ENCODE data around the gene NPAS3.

The NPAS3 gene

DNA sequence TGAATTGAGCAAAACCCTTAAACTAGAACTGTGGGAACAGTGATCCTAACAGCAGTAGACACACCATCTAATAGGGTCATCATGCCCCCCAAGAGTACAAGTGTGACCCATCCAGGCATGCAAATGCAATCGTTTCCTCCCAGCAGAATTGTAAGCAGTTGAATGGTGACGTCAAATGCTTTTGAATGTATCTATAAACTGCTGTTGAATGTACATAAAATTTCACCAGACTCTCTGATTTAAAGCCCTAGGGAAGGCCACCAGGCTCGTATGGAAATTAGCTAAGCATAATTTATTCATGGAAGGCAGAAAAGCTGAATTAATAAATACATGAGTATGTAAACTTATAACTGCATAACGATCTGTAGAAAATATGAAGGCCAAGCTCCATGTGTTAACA lies 529.3 kb downstream of the NPAS3 start:
- TF ChIP-seq, protein P1, sequence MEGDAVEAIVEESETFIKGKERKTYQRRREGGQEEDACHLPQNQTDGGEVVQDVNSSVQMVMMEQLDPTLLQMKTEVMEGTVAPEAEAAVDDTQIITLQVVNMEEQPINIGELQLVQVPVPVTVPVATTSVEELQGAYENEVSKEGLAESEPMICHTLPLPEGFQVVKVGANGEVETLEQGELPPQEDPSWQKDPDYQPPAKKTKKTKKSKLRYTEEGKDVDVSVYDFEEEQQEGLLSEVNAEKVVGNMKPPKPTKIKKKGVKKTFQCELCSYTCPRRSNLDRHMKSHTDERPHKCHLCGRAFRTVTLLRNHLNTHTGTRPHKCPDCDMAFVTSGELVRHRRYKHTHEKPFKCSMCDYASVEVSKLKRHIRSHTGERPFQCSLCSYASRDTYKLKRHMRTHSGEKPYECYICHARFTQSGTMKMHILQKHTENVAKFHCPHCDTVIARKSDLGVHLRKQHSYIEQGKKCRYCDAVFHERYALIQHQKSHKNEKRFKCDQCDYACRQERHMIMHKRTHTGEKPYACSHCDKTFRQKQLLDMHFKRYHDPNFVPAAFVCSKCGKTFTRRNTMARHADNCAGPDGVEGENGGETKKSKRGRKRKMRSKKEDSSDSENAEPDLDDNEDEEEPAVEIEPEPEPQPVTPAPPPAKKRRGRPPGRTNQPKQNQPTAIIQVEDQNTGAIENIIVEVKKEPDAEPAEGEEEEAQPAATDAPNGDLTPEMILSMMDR (conservative IDR thresholded peaks at IDR 0.05; ENCODE audit: low read depth, low read length): no peak
- no peak overlapping the region for H3K27ac ChIP-seq
- no peaks in the 10 kb centered on the region for H3K4me1 ChIP-seq (ENCODE audit: low read depth, poor library complexity, severe bottlenecking)
- no peak overlapping the region for H2AFZ ChIP-seq (ENCODE audit: low read depth)
- H3K79me2 ChIP-seq (ENCODE audit: insufficient read depth, low read depth): no peaks in the 10 kb centered on the region
- no peaks in the 10 kb centered on the region for H3K27me3 ChIP-seq (ENCODE audit: insufficient read depth, low read depth)
- no peak overlapping the region for H3K9ac ChIP-seq
- no peak overlapping the region for H3K4me3 ChIP-seq (IDR thresholded peaks at IDR 0.05; ENCODE audit: insufficient read depth, low read depth, low read length)
- no peak overlapping the region for H3K4me2 ChIP-seq
- no peaks in the 10 kb centered on the region for H4K20me1 ChIP-seq (ENCODE audit: insufficient read depth)
- H3K36me3 ChIP-seq (ENCODE audit: insufficient read depth): no peaks in the 10 kb centered on the region

DNA sequence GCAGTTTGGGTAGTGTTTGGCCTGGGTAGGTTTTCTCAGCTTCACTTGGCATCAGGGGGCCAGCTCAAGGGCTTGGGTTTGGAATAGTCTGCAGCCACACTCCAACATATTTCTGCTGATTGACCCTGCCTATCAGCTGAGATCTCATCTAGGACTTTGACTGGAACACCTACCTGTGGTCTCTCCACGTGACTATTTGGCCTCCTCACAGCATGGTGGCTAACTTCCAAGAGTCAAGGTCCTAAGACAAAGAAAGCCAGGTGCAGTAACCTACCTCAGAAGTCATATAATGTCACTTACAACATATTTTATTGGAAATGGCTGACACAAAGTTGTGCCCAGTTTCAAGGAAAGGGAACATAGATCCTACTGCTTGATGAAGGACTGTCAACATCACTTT lies 531.2 kb downstream of the NPAS3 start:
- H3K4me1 ChIP-seq (ENCODE audit: low read depth, poor library complexity, severe bottlenecking): no peaks in the 10 kb centered on the region
- no peak overlapping the region for H3K27ac ChIP-seq
- no peaks in the 10 kb centered on the region for H3K79me2 ChIP-seq (ENCODE audit: insufficient read depth, low read depth)
- H3K4me2 ChIP-seq: no peak overlapping the region
- H3K4me3 ChIP-seq (IDR thresholded peaks at IDR 0.05; ENCODE audit: insufficient read depth, low read depth, low read length): no peak overlapping the region
- H3K36me3 ChIP-seq (ENCODE audit: insufficient read depth): no peaks in the 10 kb centered on the region
- no peak overlapping the region for H3K9ac ChIP-seq
- TF ChIP-seq, protein P1 (conservative IDR thresholded peaks at IDR 0.05; ENCODE audit: low read depth, low read length): no peak
- H2AFZ ChIP-seq (ENCODE audit: low read depth): no peak overlapping the region
- H3K27me3 ChIP-seq (ENCODE audit: insufficient read depth, low read depth): no peaks in the 10 kb centered on the region
- H4K20me1 ChIP-seq (ENCODE audit: insufficient read depth): no peaks in the 10 kb centered on the region

DNA sequence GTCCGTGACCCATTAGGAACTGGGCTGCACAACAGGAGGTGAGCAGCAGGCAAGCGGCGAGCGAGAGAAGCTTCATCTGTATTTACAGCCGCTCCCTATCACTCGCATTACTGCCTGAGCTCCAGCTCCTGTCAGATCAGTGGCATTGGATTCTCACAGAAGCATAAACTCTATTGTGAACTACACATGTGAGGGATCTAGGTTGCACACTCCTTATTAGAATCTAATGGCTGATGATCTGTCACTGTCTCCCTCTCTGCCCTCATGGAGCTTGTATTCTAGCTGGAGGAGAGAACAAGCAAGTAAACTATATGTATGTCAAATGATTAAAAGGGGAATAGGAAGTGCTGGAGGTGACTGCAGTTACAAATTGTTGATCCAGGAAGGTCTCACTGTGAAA lies 533.1 kb downstream of the NPAS3 start:
- no peaks in the 10 kb centered on the region for H3K27me3 ChIP-seq (ENCODE audit: insufficient read depth, low read depth)
- H4K20me1 ChIP-seq (ENCODE audit: insufficient read depth): no peaks in the 10 kb centered on the region
- no peak overlapping the region for H3K27ac ChIP-seq
- TF ChIP-seq, protein P1 (conservative IDR thresholded peaks at IDR 0.05; ENCODE audit: low read depth, low read length): no peak
- no peaks in the 10 kb centered on the region for H3K36me3 ChIP-seq (ENCODE audit: insufficient read depth)
- H3K4me2 ChIP-seq: no peak overlapping the region
- H3K79me2 ChIP-seq (ENCODE audit: insufficient read depth, low read depth): no peaks in the 10 kb centered on the region
- H2AFZ ChIP-seq (ENCODE audit: low read depth): no peak overlapping the region
- no peak overlapping the region for H3K4me3 ChIP-seq (IDR thresholded peaks at IDR 0.05; ENCODE audit: insufficient read depth, low read depth, low read length)
- no peaks in the 10 kb centered on the region for H3K4me1 ChIP-seq (ENCODE audit: low read depth, poor library complexity, severe bottlenecking)
- no peak overlapping the region for H3K9ac ChIP-seq

DNA sequence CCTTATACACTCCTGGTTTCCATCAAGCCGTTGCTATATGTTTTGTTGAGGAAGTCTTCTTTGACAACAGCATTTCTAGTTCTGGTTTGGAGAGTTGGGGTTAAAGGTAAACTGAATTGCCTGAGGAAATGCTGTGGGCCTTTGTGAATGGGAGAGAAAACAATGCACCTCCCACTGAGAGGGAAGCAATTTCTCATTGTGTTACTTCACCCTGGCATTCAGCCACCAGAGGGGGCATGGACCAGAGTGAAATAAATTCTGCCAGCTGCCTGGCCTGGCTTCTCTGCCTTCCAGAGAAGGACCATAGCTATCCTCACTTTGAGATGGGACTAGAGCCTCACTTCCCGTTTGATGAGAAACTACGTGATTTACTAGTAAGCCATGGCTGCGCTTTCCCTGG lies 536.9 kb downstream of the NPAS3 start:
- Histone ChIP-seq H3K27me3 (ENCODE audit: insufficient read depth, low read depth) (no peaks in the 10 kb centered on the region), H3K79me2 (ENCODE audit: insufficient read depth, low read depth) (no peaks in the 10 kb centered on the region), H3K4me2 (no peak overlapping the region), H3K9ac (no peak overlapping the region), H2AFZ (ENCODE audit: low read depth) (no peak overlapping the region), H4K20me1 (ENCODE audit: insufficient read depth) (no peaks in the 10 kb centered on the region), H3K4me3 (IDR thresholded peaks at IDR 0.05; ENCODE audit: insufficient read depth, low read depth, low read length) (no peak overlapping the region), H3K36me3 (ENCODE audit: insufficient read depth) (no peaks in the 10 kb centered on the region), H3K27ac (no peak overlapping the region), H3K4me1 (ENCODE audit: low read depth, poor library complexity, severe bottlenecking) (no peaks in the 10 kb centered on the region)
- TF ChIP-seq, protein P1 (conservative IDR thresholded peaks at IDR 0.05; ENCODE audit: low read depth, low read length): no peak; the same call in 1 of the 2 replicates
